ENCODE measurements around the gene HS3ST4.

Gene HS3ST4

DNA sequence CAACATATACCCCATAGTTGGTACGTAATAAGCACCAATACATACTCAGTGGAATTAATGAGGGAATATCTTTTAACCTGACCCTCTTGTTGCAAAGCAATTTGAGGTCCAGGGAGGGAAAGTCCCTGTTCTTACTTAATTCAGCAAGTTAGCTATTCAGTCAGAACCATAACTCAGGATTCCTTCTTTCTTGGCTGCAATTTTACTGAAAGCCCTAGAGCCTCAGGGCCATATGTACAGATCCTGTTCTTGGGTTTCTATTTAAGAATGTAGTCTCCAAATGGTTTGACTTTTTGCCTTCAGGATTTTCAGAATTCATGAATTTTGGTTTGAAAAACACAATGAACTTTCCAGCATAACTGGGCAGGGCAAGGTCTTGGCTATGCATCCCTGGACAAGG is 436.5 kb downstream of the HS3ST4 start:
- DNase-seq: no peak

DNA sequence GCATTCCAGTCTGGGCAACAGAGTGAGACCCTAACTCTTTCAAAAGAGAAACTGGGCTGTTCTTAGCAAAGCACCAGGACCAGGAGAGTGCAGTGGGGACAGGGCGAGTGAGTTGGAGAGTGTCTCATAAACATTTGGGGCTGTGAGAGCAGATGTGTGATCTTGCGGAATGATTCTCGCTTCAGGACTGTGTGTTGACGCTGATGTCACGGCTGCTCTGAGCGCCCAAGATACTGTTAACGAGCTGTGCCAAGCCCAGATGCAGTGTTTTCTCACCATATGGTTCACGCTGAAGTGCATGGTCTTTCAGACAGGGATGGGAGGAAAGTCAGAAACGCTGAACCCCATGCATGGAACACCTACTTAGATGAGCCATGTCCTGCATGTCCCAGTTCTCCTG is 438.2 kb downstream of the HS3ST4 start:
- DNase-seq: no peak

DNA sequence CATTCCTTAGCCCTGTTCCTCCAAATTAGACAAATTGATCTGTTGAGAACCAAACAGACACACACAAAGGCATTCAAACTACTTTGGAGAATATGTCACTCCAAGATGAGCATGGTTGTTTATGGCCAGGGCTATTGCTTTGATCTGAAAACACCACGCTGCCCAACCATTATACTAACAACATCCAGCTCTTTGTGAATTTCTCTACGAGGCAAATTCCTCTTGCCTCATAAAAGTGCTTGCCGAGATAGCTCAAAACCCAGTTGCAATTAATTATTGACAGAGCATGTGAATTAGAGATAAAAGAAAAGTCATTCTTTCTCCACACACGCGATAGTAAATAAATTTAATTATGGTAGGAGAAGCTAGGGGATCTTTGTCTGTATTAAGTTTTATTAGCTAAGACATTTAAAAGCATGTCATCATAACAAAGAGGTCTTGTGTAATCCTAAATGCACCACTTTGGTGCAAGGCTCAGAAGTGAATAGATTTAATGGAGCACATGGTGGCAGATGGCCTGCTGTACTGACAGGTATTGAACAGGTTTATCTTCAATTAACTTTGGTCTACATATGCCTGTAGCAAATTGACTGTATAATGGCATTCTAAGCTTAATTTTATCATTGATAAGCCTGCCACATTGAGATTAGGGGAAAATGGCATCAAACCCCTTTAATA is 441.8 kb downstream of the HS3ST4 start:
- no peak for DNase-seq

DNA sequence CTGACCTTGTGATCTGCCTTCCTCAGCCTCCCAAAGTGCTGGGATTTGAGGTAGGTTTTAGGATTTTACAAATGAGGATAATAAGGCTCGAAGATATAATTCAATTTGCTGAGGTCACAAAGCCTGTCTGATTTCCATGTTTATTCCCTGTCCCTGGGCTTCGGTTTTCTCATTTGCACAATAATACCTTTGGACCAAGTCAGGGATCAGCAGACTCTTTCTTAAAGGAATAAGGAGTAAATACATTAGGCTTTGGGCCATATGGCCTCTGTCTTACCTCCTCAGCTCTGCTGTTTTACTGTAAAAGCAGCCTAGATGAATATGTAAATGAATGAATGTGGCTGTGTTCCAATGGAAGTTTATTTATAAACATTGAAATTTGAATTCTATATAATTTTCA is 442.8 kb downstream of the HS3ST4 start:
- DNase-seq: no peak

DNA sequence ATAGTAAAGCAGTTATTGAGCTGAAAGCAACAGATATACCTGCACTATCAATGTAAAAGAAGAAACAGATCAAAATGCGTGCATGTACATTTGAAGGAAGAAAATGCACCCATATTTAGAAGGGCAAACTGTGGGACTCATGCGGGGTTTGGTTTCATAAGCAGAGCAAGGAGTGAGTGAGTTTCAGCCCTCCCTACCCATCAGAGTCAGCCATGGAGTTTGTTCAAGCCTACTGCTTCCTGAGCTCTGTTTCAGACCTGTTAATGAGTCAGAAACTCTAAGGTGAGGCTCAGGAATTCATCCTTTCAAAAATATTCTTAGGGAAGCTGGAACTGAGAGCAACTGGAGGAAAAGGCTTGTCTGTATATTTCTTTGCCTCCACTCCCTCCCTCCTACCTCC is 446.2 kb downstream of the HS3ST4 start:
- DNase-seq: no peak

DNA sequence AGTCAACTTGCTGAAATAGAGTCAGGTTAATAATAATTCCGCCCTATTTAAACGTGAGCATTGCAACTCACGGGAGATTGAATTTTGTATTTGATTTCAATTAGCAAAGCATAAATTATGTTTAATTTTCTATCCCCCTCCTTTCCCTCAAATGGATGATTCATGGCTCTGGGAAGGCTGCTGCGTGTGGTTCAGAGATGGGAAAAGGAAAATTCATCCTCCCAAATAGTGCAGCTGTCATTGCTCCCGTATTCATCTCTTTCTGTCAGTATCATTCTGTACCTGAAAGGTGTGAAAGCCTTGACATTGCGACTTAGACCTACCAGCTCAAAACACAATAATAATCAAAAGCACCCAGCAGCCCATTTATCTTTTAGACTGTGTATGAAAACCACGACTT is 447.3 kb downstream of the HS3ST4 start:
- DNase-seq: no peak

DNA sequence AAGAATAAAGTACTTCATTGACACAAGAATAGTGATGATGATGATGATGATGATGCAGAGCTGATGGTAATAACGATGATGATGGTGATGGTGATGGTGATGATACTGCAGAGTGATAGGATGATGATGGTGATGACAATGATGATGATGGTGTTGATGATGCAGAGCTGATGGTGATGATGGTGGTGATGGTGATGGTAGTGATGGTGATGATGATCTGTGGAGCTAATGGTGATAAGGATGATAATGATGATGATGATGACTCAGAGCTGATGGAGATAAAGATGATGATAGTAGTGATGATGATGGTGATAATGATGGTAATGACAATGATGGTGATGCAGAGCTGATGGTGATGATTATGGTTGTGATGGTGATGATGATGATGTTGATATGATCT is 448.1 kb downstream of the HS3ST4 start:
- DNase-seq: no peak

DNA sequence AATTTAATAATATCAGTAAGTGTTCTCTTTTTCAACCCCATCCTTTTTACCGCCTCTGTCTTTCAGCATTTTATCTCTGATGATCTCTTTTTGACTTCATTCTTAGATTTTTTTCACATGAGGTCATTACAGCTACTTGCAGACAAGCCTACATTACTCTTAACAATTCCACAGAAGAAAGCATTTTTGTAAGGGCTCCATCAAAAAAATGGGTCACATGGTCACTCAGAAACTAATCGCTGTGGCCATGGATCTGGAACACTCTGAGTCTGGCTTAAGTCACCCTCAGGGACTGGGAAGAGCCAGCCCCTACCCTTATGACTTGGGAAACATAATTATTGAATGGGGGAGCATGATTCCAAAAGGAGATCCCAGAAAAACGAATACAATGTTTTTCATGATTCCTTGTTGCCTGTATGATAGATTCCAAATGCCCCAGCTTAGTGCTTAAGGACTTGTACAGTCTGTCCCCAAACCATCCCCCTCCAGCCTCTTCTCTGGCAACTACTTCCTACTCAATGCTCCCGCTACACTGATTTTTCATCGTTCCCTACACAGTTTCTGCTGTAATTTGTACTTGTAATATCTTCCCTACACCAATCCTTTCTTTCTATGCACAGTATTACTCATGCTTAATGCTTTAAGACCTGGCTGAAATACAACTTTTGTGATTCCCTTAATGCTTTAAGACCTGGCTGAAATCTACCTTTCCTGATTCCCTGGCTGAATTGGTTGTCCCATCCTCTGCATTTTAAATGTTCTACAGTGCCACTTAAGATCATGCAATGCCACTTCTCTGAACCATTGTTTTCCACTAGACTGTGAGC is 457.8 kb downstream of the HS3ST4 start:
- DNase-seq: no peak

DNA sequence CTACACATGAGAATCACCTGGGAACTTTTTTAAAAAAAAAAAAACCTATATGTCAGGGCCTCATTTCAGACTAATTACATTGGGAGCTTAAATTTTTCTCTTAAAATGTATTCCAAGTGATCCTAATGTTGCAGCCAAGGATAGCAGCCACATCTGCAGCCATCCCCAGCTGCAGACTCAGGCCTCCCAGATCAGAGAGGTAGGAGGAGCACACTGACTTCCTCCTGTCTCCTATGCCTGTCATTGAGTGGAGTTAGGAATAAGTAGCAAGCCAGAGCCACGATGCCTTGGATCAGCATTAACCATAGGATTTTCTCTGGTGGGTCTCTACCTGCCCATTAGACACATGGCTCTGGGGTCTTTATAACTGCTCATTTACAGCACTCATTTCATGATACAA is 463.5 kb downstream of the HS3ST4 start:
- no peak for DNase-seq

DNA sequence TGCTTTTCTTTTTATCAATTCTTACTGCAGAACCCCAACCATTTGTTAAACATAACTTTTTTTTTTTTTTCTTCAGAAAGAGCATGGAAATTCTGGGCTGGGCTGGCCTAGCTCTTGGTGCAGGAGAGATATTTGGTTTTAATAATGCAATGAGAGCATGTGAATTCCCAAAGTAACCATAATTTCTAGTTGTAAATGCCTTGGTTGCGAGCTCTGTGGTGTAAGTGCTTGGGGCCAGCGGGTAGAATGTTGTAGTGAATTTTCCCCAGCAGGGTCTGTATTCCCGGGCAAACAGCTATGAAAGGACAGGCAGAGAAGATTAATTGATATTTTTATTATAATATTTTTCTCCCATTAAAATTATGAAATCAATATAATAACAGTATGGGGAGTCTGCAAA is 465.6 kb downstream of the HS3ST4 start:
- DNase-seq: no peak

DNA sequence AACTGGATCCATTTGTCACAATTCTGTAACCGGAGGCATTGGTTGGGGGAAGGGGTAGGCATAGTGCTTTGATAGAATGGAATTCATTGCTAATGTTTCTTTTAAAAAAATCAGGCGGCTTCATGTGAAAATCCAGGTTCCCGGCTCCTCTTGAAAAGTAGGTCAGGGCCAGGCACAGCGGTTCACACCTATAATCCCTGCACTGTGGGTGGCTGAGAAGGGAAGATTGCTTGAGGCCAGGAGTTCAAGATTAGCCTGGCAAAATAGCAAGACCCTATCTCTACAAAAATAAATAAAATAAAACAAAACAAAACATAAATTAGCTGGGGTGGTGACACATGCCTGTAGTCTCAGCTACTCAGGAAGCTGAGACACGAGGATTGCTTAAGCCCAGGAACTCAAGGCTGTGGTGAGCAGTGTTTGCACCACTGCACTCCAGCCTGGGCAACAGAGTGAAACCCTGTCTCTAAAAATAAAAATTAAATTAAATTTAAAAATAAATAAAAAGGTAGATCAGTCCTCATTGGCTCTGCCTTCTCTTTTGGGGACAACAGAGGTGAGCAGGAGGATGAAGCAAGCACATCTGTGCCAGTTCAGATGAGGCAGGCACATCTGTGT is 466.5 kb downstream of the HS3ST4 start:
- DNase-seq: no peak

DNA sequence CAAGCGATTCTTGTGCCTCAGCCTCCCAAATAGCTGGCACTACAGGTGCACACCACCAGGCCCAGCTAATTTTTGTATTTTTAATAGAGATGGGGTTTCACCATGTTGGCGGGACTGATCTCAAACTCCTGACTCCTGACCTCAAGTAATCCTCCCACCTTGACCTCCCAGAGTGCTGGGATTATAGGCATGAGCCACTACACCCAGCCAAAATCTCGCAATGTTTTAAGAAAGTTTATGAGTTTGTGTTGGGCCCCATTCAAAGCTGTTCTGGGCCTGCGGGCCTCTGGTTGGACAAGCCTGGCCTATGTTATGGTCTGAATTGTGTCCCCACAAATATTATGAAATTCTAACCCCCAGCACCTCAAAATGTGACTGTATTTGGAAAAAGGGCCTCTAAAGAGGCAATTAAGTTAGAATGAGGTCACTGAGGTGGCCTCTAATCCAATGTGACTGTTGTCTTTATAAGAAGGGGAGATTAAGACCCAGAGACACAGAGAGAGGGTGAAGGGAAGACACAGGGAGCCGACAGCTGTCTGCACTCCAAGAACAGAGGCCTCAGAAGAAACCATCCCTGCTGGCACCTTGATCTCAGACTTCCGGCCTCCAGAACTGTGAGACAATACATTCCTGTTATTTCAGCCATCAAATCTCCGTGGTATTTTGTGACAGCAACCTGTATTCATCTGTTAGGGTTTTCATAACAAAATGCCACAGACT is 469.9 kb downstream of the HS3ST4 start:
- DNase-seq: no peak

DNA sequence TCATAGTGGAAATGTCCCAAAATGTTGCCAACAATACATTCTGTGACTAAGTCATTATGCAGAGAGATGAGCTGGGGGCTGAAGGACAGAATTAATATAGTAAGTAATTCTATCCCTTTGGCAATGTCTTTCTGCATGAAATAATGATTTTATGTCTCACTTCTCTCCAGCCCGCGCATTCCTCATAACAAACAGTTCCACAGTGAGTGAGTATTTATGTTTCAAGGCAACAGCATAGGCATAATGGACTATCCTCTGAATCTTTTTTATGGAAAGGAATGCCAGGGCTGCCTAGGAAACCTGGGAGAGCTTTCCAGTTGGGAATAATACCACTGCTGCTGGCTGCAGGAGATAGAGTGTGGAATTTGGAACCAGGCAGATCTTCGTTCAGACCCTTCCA is 477.7 kb downstream of the HS3ST4 start:
- no peak for DNase-seq

DNA sequence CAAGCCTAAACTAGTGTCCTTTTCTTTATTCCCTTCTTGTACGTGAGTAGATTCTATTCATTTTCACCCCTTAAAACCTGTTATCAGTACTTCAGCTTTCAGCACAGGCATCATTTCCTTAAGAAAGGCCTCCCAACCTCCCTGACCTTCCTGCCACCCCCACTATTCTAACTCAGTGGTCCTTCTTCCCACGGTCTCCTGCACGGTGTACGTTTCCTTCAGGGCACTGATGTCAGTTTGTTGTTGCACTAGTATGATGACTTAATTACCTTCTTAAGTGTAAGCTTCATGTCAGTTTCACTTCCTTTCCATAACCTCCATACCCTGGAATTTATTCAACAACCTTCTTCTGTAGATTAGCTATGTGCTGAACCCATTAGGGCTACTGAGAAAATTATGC is 484.2 kb downstream of the HS3ST4 start:
- no peak for DNase-seq

DNA sequence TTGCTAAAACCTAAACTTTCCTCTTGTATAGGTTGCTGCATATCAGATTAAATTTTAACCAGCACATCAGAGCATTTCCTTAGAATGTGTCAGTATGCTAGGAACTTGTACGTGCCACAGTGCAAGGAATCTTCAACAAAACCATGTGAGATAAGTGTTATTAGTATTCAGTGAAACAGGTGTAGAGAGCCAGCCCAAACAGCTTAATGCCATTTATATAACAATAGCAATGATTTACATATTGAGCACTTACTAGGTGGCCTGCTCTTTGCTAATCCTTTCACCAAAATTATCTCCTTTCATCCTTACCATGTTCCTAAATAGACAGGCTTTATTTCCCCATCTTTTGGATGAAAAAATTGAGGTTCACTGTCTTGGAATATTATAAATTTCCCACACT is 485.7 kb downstream of the HS3ST4 start:
- no peak for DNase-seq

DNA sequence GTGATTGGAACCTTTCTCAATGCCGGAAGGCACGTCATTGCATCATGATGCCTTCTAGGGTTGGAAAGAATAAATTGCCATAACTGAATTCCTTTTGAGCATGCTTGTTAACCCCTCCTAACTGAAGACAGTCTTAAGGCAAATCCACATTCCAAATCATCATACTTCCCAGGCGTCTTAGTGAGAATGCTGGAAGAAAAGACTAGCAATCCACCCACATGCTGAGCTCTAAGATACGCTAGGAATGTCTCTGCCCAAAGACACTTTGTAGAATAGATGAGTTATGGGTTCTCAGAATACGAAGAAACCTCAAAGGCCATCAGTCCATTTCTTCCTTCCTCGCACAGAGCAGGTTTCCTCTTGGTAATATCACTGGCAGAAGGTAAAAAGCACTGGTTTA is 486.5 kb downstream of the HS3ST4 start:
- DNase-seq: no peak

DNA sequence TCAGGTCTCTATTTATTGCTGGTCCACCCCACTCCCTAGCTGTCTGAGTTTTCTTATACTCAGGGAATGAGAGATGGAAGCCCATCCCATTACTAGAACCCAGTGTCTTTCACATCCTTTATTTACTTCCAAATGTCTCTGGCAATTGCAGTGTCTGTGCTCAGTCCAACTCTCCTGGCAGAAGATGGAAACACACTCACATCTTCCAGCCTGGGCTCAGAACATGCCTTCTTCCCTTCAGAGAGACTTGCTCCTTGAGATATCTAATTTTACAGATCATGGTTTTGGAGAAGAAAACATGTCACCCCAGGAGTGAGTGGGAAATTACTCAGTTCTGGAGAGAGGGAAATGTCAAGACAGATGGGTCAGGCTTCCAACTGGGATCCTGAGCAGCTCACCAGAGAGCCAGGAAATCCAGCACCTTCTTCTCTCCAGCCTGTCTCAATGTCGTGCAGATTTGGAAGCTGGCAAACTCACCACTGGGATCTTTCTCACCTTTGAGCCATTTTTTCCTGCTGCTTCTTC is 494.4 kb downstream of the HS3ST4 start:
- DNase-seq: no peak

Data from SHP77 treated with DMSO at 0.1 percent for 48 hours (cell line).